CD14-positive monocyte (primary cell): ENCODE data around the gene IL9. TPM values are rescaled to one million over a fixed set of nuclear protein-coding genes. Genes with fewer than 3 reads are reported as not detected.

Source experiments
- DNase-seq, 3 donors: peaks; one replicate each; pipeline ENCODE4 v3.0.0-alpha.2; 2011 to 2022
- H2AFZ ChIP-seq: 2 replicates; pipeline ENCODE4 v1.6.0; 2012; ENCODE audit warnings: mild to moderate bottlenecking, low read depth, low read length, inconsistent platforms; ENCODE audit not compliant: insufficient read depth, poor library complexity, severe bottlenecking
- H3K27ac ChIP-seq, 2 donors: 1 replicate in 1 of 2; 2 replicates in 1 of 2; pipeline ENCODE4 v1.5.1; 2012 to 2013; ENCODE audit warnings: low read length in 2 of 2, control low read depth in 1 of 2, inconsistent platforms in 1 of 2, low read depth in 1 of 2, mild to moderate bottlenecking in 1 of 2
- H3K27me3 ChIP-seq, 2 donors: one replicate each; pipeline versions ENCODE4 v1.6.0 to v1.6.1; 2011 to 2013; ENCODE audit warnings: low read length in 2 of 2; ENCODE audit not compliant: control insufficient read depth in 2 of 2, insufficient read depth in 2 of 2
- H3K36me3 ChIP-seq, 2 donors: replicated peaks in 1 of 2; 1 replicate in 1 of 2; 2 replicates in 1 of 2; pipeline versions ENCODE4 v1.5.1 to v1.6.1; 2012 to 2013; ENCODE audit warnings: low read length in 2 of 2, control low read depth in 1 of 2, inconsistent platforms in 1 of 2, mild to moderate bottlenecking in 1 of 2; ENCODE audit not compliant: insufficient read depth in 2 of 2, control insufficient read depth in 1 of 2
- H3K4me1 ChIP-seq, 2 donors: 1 replicate in 1 of 2; 2 replicates in 1 of 2; pipeline versions ENCODE4 v1.5.1 to v1.6.1; 2012 to 2013; ENCODE audit warnings: low read length in 2 of 2, control low read depth in 1 of 2, inconsistent platforms in 1 of 2, mild to moderate bottlenecking in 1 of 2, moderate library complexity in 1 of 2; ENCODE audit not compliant: insufficient read depth in 2 of 2, control insufficient read depth in 1 of 2
- H3K4me2 ChIP-seq: replicated peaks from 2 replicates; pipeline ENCODE3; 2012; ENCODE audit warnings: low read length, moderate library complexity, mild to moderate bottlenecking; ENCODE audit not compliant: poor library complexity, severe bottlenecking; ENCODE audit errors: extremely low read depth
- H3K4me3 ChIP-seq, 3 experiments: fragments of 200-600 bp in 1 of 3; sonication (generic) in 1 of 3; replicated peaks in 1 of 3; 1 replicate in 2 of 3; 2 replicates in 1 of 3; pipeline ENCODE4 v1.5.1; 2011 to 2013; ENCODE audit warnings: low read length in 3 of 3, mild to moderate bottlenecking in 3 of 3, control low read depth in 2 of 3, low read depth in 2 of 3, inconsistent platforms in 1 of 3, moderate library complexity in 1 of 3
- H3K79me2 ChIP-seq: 2 replicates; pipeline ENCODE4 v1.6.0; 2012; ENCODE audit warnings: mild to moderate bottlenecking, control low read depth, inconsistent platforms, low read length, moderate library complexity; ENCODE audit not compliant: insufficient read depth
- H3K9ac ChIP-seq: 2 replicates; pipeline ENCODE4 v1.6.0; 2017; ENCODE audit warnings: low read length, mild to moderate bottlenecking; ENCODE audit not compliant: insufficient read depth, poor library complexity, severe bottlenecking
- H3K9me3 ChIP-seq, 2 donors: replicated peaks in 1 of 2; 1 replicate in 1 of 2; 2 replicates in 1 of 2; pipeline versions ENCODE4 v1.5.1 to v1.6.1; 2012 to 2013; ENCODE audit warnings: low read length in 2 of 2, control low read depth in 1 of 2; ENCODE audit not compliant: control insufficient read depth in 1 of 2, insufficient read depth in 1 of 2
- H4K20me1 ChIP-seq: 2 replicates; pipeline ENCODE4 v1.6.0; 2012; ENCODE audit warnings: mild to moderate bottlenecking, low read length, control low read depth, moderate library complexity; ENCODE audit not compliant: insufficient read depth
- H3K27ac Mint-ChIP-seq, 7 donors: one replicate each; pipeline ENCODE4 v1.8.0; 2020; ENCODE audit warnings: mild to moderate bottlenecking in 7 of 7, mixed read lengths in 7 of 7, moderate library complexity in 6 of 7, inconsistent platforms in 2 of 7
- H3K27me3 Mint-ChIP-seq, 3 donors: one replicate each; pipeline ENCODE4 v1.8.0; 2021 to 2022; ENCODE audit warnings: low read depth in 3 of 3, mild to moderate bottlenecking in 3 of 3, mixed read lengths in 3 of 3, moderate library complexity in 3 of 3, inconsistent platforms in 1 of 3
- H3K36me3 Mint-ChIP-seq, 2 donors: one replicate each; pipeline ENCODE4 v1.8.0; 2020; ENCODE audit warnings: mixed read lengths in 2 of 2, inconsistent platforms in 1 of 2, mild to moderate bottlenecking in 1 of 2
- H3K4me1 Mint-ChIP-seq: one replicate; pipeline ENCODE4 v1.8.0; 2020; ENCODE audit warnings: mild to moderate bottlenecking, mixed read lengths
- H3K4me3 Mint-ChIP-seq, 2 donors: one replicate each; pipeline ENCODE4 v1.8.0; 2020; ENCODE audit warnings: mild to moderate bottlenecking in 2 of 2, mixed read lengths in 2 of 2, moderate library complexity in 1 of 2
- H3K9me3 Mint-ChIP-seq, 7 donors: one replicate each; pipeline ENCODE4 v1.8.0; 2020 to 2022; ENCODE audit warnings: mixed read lengths in 7 of 7, mild to moderate bottlenecking in 6 of 7, moderate library complexity in 6 of 7, inconsistent platforms in 2 of 7
- WGBS: methylation state at CpG from one replicate; pipeline ENCODE4 v1.1.5; 2013; ENCODE audit warnings: missing lambda C conversion rate; ENCODE audit not compliant: insufficient coverage; 5-methylcytosine and 5-hydroxymethylcytosine counted together
- intact Hi-C, 2 donors: fragments of 100-400 bp; cut with micrococcal nuclease; formaldehyde crosslinking; loops; one replicate each; pipeline versions ENCODE4 v1.15.0 to v1.15.1; 2023
- polyA plus RNA-seq, 3 donors: library from polyadenylated mRNA; depleted of rRNA in 1 of 3; unstranded in 2 of 3; stranded (reverse) in 1 of 3; fragments of 300-500 nt in 2 of 3; fragments of >200 nt in 1 of 3; fragmentation: Illumina TruSeq in 2 of 3; gene quantifications; 1 replicate in 2 of 3; 2 replicates in 1 of 3; pipeline ENCODE4 v1.2.3, GENCODE V29; 2012 to 2021
- TF ChIP-seq, protein P1 (sequence below): fragments of 200-600 bp; IDR thresholded peaks from one replicate; pipeline ENCODE4 v1.8.0; 2022; ENCODE audit warnings: antibody characterized with exemption, mild to moderate bottlenecking

IL9 gene
- polyA plus RNA-seq, 3 donors: not detected

DNA sequence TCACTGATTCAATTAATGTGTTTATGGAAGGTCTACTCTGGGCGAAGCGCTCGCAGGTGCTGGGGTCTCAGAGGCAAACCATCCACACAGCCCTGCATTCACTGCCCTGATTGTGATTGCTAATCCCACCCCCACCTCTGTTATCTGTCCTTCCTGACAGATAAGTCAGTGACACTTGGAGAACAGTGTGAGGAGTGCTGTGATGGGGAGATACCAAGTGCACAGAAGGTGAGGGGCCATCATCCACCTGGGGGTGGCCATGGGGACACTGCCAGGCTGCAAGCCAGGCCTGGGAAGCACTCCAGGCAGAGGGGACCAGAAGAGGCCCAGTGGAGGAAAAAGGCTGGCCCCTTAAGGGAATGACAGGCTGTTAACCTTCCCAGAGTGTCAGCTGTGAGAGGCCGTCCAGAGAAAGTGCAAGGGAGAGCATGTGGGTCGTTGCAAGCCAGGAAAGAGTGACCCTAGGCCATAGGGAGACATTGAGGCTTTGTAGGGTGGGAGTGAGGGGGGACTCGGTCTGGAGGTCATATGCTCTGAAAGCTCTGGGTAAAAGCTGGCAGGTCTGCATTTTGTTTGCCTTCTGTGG is 18.0 kb downstream of the IL9 start:
- no peak for DNase-seq
- Mint-ChIP-seq H3K27me3 (peaks cover 6 to 20% (median 16%) of the 10 kb centered on the region in 3 donors), H3K9me3 (no peaks in the 10 kb centered on the region), H3K4me3 (no peak overlapping the region), H3K27ac (no peak overlapping the region), H3K4me1 (peaks cover 2% of the 10 kb centered on the region), H3K36me3 (no peaks in the 10 kb centered on the region)
- Histone ChIP-seq H3K4me2 (no peak overlapping the region), H3K36me3 (no peaks in the 10 kb centered on the region), H3K27me3 (peaks cover 0 to under 1% of the 10 kb centered on the region in 2 donors), H2AFZ (no peak overlapping the region), H3K27ac (no peak overlapping the region), H3K9ac (no peak overlapping the region), H3K79me2 (no peaks in the 10 kb centered on the region), H3K4me1 (no peaks in the 10 kb centered on the region), H3K9me3 (no peaks in the 10 kb centered on the region), H3K4me3 (no peak overlapping the region), H4K20me1 (no peaks in the 10 kb centered on the region)
- TF ChIP-seq, protein P1, sequence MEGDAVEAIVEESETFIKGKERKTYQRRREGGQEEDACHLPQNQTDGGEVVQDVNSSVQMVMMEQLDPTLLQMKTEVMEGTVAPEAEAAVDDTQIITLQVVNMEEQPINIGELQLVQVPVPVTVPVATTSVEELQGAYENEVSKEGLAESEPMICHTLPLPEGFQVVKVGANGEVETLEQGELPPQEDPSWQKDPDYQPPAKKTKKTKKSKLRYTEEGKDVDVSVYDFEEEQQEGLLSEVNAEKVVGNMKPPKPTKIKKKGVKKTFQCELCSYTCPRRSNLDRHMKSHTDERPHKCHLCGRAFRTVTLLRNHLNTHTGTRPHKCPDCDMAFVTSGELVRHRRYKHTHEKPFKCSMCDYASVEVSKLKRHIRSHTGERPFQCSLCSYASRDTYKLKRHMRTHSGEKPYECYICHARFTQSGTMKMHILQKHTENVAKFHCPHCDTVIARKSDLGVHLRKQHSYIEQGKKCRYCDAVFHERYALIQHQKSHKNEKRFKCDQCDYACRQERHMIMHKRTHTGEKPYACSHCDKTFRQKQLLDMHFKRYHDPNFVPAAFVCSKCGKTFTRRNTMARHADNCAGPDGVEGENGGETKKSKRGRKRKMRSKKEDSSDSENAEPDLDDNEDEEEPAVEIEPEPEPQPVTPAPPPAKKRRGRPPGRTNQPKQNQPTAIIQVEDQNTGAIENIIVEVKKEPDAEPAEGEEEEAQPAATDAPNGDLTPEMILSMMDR: no peak
- 69% methylated on average over 3 of the region's 6 CpGs for WGBS
- intact Hi-C loops: no loop called here

DNA sequence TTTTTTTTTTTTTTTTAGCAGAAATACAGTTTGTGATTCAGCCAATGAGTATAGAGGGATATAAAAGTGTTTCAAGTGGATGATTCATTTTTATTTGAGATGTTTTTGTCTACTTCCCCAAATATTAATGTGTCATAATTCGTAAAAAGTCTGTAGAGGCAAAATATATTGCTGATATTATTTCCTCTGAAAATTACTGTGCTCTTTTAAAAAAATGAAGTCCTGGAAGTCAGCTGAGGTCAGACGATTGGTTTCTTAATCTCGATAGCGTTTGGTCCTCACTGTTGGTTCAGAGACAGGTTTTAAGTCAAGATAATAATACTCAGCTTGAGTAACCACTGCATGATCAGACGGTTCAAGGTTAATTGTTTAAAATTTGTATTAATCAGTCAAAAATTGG is 19.5 kb downstream of the IL9 start:
- H3K4me3 ChIP-seq: no peak overlapping the region

More for the DNA sequence above, 19.5 kb downstream of the IL9 start:
- H4K20me1 ChIP-seq: no peaks in the 10 kb centered on the region
- Mint-ChIP-seq H3K27me3 (peaks cover 6 to 20% (median 14%) of the 10 kb centered on the region in 3 donors), H3K36me3 (no peaks in the 10 kb centered on the region), H3K9me3 (no peaks in the 10 kb centered on the region), H3K4me1 (peaks cover 2% of the 10 kb centered on the region), H3K4me3 (no peak overlapping the region), H3K27ac (no peak overlapping the region)
- intact Hi-C loops: no loop called here
- H3K27me3 ChIP-seq: no peaks in the 10 kb centered on the region
- no peak overlapping the region for H3K4me2 ChIP-seq
- H3K9me3 ChIP-seq: no peaks in the 10 kb centered on the region
- no peaks in the 10 kb centered on the region for H3K79me2 ChIP-seq
- no peaks in the 10 kb centered on the region for H3K36me3 ChIP-seq
- H3K9ac ChIP-seq: no peak overlapping the region
- WGBS: 44% methylated on average over 3 of the region's 5 CpGs
- DNase-seq: peak in 1 of 3 donors; percentile 7
- no peak overlapping the region for H2AFZ ChIP-seq
- H3K4me1 ChIP-seq: no peaks in the 10 kb centered on the region
- no peak overlapping the region for H3K27ac ChIP-seq
- TF ChIP-seq, protein P1: no peak
